Measurements from ENCODE around the gene HIVEP2.

Gene HIVEP2

DNA sequence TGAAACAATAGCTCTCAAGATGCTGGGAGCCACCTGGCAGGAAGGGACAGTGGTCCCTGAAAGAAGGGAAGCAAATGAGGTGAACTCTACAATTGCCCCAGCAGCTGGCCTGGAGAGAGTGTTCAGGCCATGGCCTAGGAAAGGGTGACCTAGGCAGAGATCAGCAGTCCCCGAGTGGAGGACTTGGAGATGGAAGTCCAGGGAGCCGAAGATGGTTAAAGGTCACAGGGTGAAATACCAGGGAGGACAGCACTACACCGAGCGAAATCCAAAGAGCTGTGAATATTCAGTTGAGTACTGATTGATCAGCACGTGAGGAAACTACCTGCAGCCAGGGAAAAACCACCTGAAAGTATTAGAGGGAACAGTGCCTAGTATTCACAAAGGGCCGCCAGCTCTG, 133.1 kb downstream of the HIVEP2 start:
- no peak for DNase-seq

DNA sequence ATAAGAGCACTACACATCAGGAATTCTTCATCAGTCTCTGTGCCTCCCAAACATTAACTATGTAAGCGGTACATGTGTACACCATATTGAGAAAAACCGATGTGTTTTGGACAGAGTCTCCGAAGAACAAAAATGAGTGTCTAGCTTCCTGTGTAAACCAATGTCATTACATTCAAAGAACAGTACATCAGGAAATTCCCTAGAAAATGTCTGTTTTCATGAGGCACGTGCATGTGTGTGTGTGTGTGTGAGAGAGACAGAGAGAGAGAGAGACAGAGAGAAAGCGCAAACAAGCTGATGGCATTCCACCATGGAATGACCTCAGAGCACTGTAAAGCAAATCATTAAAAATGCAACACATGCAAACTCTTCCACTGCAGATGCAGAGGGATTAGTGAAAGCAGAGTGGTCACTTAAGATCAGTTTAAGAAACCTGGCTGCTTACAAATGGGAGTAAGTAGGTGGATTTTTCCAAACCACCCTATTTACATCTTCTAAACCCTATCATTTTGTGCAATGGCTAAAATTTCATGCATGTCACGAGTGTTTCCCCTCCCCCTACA, 133.9 kb downstream of the HIVEP2 start:
- DNase-seq = no peak

DNA sequence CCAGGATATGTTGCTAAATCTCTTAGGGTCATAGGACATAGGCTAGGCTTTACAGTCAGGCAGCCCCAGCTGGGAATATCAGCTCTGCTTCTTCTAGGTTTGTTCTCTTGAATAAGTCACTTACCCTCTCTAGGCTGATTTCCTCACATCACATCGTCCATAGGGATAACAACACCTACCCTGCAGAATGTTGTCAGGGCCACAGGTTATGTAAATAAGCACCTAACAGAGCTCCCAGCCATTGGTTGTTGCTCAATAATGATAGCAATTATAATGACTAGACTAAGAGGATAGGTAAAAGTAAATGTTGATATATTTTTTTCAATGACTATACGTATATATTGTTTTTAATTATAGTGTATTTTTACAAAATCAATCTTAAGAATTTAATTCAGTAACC, 135.0 kb downstream of the HIVEP2 start:
- DNase-seq = no peak

DNA sequence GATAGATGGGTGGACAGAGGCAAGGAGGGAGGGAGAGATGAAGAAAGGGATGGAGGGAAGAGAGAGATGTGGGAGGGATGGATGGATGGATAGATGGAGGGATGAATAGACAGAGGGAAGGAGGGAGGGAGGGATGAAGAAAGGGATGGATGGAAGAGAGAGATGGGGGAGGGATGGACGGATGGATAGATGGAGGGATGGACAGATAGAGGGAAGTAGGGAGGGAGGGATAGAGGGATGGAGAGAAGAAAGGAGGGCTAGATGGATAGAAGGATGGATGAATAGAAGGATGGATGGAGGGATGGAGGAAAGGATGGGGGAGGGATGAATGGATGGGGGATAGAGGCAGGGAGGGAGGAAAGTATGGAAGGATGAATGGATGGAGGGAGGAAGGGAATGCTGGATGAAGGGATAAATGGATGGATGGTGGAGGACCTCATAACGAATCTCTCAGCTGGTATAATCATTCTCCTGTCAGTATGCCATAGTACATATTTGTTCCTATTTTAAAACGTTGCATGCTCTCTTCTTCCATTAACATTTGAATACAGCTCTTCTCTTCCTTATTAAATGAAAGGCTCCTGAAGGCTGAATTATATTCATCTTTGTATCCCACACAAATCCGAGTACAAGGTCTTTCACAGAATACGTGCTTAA, 136.4 kb downstream of the HIVEP2 start:
- no peak for DNase-seq

DNA sequence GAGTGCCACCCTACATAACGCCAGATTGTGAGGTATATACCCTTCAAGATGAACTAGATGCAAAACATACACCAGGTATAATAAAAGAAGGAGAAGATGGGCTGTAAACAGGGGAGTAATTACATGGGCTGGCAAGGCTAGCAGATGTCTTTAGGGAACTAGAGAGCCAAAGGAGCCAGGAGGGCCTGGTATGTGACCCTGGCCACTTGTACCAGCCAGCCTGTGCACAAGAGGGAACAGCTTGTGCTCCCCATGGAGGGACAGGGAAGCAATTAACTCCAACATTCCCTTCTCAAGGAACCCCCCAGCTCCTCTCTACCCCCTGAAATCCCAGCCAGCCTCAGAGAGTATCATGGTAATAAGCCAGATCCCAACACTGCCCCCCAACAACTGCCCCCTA, 139.9 kb downstream of the HIVEP2 start:
- no peak for DNase-seq

DNA sequence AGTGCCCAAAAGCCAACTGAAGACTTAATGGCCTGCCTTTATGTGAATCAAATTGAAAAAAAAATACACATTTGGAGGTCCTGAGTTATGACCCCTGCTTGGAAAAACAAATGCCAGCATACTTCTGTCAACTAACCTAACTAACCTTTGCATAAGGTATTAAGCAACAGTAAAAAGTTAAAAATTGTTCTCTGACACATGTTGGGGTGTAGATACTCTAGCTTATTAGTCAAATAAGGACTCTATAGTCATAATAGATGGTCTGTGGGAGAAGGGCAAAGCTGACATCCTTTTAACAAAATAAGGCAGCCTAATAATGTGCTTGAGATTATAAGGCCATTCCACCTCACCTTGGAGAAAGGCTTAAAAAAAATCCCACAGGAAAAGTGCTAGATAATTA, 140.5 kb downstream of the HIVEP2 start:
- DNase-seq = no peak

DNA sequence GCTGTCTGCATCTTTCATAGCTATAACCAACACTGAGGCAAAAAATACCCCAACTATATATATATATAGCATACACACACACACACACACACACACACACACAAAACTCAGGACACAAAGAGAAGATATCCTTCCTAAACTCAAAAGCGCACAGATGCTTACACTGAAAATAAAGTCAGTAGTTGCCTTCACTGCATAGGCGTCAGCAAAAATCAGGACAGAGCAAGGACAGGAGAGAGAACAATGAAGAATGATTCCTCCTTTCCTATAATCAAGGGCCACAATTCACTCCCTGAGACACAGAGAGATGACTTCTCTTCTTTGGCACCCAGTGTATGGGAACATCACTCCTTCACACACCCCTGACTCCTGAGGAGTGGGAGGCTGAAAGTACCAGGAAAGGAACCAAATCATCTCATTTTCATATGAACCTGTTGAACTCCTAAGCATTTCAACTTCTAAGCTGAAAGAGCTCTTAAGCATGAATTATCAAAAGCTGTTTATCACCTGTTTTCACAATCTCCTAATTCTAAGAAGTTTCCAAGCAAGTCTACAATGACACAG, 141.4 kb downstream of the HIVEP2 start:
- DNase-seq = no peak

DNA sequence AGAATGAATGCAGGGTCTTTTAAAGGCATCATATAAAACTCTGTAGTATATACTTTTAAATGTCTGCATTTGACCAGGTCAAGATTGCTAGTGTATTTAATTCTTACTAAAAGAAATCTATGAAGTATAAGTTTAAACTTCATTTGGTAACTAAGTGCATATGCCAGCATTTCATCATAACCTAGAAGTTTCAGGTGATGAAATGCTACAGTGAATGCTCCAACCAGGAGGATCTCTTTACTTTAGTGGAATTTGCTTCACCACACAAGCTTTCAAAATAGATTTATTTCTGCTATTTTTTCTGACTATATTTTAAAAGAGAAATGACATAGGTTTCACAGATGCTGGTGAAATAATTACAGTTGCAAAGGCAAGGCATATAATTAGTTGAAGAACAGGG, 141.9 kb downstream of the HIVEP2 start:
- DNase-seq = no peak

DNA sequence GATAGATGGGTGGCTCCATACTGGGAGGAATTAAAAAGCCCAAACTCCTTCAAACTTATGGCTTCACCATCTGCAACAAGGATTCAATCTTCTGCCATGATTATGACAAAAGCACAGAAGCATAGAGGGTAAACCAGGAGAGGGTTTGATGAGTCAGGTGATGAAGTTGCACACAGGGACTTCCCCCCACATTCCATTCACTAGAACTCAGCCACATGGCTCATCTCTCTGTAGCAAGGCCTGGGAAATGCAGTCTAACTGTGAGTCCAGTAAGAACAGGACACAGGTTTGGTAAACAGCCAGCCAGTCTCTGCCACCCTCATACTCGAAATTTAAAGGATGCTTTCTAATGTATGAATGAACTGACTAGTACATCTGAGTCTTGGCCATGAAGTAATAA, 142.9 kb downstream of the HIVEP2 start:
- DNase-seq = peak; percentile 99

DNA sequence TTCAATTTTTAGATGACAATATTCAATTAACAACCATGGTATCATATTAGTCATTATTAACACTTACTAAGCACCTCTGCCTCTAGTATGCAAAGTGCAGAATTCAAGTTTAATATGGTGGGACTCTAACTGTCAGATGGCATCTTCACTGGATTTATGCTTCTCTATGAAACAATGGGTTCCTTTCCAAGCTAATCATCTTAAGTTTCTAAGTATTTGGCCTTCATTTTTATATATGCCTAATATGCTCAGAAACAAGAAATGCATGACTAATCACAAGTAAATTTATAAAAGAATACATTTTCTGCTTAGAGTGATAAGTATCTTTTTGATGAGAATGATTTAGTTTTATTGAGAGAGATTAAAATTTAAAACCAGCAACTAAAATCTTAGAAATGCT, 144.7 kb downstream of the HIVEP2 start:
- no peak for DNase-seq

DNA sequence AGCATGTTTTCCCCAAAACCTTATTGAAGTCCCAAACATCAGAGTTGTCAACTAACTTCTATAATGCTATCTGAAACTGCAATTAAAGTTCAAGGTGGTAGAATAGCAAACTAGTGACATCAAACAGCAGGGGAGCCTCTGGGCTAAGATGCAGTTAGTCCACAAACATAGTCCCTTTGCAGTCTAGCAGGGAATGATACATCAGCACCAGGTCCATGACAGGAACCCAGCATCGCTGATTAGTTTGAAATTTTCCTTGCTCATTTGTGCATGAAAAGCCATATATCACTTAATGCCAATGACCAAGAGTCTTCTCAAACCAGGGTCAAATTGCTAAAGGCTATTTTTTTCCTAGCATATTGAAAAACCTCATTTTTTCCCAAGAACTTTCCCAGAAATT, 145.3 kb downstream of the HIVEP2 start:
- no peak for DNase-seq

DNA sequence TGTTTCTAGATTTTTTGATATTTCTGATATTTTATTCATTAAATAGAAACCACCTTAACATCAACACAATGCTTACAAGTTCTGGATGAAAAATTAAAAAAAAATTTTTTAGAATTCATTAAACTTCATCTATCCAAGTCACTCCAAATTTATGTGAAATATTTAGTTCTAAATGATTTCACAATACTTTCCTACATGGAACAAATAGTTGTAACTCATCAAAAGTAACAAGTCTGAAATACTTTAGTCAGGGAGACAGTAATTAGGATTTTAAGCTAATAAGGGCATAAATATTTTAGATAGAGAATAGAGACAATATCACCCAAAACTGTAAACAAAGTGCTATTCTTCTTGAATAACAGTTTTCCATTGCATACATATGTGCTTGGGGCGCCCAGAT, 147.8 kb downstream of the HIVEP2 start:
- DNase-seq = no peak

DNA sequence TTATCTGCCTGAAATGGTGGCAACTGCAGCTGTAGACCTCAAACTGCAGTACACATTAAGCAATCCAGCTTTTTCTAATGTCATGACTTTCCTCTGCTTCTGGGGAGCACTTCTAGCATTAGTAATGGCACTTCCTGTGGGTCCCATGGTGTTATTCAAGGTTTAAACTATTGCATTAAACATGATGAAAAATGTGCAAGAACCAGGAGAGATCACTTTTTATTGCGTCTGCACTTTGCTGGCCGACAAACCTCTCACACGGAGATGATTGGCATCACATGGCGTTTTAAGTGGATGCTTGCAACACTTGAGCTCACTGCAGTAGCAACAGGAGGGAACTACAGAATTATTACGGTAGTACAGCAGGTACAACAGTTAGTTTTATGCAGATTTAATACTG, 148.4 kb downstream of the HIVEP2 start:
- no peak for DNase-seq

DNA sequence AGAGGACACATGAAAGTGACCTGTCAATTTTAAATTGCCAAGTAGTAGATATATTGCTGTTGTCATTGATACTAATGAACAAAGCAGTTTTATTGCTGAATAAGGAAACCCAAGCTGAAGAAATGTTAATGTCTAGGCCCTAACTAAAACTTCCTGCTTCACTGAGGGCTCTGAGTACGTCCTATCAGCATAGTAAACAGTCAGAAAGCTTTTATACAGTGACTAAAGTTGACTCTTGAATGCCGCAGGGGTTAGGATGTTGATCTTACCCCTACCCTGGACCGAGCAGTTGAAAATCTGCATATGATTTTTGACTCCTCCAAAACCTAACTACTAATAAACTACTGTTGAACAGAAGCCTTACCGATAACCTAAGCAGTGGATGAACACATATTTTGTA, 149.0 kb downstream of the HIVEP2 start:
- DNase-seq = no peak

DNA sequence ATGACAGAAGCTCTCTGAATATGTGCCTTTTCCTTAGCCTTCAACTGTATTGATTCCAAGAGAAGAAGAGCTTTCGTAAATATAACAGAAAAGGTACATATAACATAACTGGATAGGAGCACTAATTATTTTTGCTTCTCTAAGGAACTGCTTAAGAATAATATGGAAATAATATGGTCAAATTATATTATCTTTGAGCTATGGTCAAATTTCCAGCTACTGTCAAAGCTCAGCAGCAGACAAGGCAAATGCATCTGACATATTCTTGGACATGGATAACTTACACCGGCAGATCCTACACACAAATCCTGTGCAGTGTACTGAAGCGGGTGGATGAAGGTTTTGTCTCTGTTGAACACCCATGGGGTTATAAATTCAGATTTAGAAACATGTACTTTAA, 150.6 kb downstream of the HIVEP2 start:
- DNase-seq = no peak

DNA sequence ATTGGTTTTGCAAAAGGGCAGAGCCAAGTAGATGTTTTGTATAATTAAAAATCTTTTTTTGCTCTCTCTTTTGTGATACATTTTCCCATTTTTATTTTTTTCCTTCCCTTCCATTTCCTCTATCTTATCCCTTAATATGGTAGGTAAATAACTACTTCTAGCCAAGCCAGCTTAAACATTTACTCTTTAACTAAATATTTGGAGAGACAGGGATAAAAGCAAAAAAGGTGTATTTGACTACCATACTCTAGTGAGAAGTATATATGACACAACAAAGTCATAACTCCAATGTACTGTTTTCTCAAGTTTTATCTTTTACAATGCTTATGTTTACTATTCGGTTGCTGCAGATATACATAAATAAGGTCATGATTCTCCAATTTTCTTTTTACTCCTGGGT, 154.7 kb downstream of the HIVEP2 start:
- DNase-seq = no peak

DNA sequence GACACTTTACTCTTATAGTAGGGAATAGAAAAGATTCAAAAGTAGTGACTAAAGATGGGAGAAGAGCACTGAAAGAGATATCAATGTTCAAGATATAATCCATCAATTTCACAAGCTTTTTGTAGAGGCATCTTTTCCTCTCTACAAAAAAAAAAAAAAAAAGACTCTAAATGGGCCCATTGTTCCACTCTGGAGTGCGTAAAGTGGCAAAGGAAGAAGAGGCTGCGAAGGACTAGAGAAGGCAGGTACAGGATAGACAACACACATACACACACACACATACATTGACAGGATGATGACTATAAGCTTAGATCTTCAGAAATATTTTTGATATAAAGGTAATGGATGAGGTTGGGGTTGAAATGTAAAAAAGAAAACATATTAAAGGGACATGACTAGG, 157.6 kb downstream of the HIVEP2 start:
- DNase-seq = no peak

DNA sequence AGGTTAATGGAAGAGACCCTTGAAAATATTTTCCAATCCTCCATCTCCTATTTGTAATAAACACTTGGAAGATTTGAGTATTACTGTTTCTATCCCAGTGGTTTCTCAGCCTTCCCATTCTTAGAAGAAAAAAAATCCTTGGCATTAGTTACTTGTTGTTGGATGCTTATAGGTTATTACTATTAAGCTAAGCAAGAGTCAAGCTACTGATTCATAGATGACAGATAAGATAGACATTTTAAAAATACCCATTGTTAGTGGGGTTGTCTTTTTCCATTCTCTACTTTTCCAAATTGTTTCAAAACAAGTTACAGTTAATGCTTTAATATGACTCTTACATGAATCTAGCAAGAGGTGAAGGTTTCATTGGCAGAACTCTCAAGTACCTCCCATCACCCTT, 158.5 kb downstream of the HIVEP2 start:
- no peak for DNase-seq

DNA sequence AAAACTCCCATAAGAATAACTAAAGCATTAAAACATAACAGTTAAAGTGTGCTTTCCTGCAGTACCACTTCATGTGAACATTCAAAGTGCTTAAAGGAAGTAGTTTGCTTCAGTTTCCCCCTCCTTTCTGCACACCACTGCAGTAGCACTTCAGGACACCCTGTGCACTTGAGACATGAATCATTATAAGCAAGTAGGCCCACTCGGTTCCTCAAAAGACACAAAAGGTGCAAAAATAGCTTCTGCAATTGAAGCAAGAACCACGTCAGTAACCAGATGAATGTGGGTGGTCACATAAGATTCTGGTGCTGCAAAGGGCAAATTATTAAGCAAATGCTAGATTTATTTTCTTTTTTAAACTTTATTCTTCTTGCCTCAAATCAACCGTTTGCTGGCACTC, 160.6 kb downstream of the HIVEP2 start:
- no peak for DNase-seq

DNA sequence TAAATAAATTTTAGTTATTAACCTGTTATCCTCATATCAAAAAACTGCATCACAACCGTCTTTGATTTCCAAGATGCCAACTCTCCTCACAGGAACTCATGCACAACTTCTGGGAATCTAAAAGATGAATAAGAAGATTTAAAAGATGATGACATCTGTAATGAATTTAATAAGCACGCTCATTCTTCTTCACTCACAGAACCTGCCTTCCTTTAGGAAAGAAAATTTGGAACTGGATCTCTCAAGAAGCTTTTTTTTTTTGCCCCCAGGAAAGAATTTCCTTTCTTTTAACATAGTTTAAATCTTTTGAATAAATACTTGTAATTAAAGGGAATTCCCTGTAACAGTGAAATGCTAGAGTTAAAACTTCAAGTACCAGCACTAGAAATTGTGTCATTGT, 161.5 kb downstream of the HIVEP2 start:
- DNase-seq = no peak

DNA sequence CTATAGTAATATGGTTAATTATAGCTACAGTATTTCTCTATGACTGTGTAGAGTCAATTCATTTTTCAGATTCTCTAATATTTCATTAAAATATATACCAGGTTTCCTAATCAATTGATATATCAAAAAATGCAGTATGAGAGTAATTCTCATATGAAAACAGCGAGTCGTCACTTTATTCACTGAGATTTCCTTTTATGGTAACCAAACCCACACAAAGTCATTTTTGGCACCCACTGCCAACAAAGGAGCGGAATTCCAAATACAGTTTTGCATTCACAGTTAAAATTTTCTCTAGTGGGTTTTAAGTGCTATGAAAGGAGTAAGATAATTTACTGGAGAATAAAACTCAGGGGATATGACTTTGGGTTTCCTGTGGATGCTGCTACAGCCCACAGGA, 163.8 kb downstream of the HIVEP2 start:
- no peak for DNase-seq

DNA sequence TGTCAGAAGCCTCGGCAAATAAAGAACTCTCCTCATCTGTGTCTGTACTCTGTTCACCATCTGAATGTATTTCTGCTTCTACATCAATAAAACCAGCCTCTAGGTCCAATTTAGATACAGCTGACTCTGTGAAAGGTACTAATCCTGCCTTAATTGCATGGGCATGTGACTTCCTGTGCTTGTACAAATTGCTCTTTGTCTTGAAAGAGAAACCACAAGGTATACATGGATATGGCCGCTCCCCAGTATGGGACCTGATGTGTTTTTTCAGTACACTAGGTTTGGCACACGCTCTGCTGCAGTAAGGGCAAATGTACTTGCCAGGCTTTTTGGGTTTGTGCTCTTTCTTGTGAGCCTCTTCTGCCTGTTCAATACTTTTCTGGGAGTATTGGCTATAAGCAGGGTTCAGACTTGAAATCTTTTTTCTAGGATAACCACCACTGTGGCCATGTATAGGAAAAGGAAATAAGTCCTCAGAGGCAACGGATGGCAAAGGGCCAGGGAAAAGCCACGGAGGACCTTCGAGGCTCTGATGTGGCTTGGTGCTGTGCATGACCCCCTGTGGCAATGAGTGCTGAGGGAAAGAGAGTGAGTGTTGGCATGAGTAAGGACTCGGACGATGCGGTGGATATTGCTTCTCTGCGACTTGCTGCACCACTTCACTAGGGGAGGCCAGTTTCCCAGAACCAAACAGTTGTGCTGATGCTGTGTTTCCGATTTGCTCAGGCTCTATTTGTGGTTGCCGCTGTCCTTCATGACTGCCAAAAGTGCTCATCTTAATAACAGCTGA, 170.9 kb downstream of the HIVEP2 start:
- DNase-seq = no peak

DNA sequence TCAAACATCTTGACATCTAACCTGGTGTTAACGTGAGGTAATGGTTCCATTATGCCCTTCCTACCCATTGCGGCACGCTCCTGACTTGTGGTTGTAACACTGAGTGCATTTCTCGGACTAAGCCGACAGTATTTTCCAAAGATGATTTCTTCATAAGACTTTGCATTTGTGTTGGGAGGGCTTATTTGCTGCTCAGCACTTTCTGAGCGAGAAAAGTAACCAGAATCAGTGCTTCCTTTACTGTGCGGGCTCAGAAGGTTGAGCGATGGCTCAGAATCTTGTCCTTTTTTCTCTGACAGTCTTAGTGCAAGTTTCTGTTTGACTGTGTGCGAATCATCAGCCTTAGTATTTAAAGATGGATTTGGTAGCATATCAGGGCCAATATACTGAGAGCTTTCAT, 171.7 kb downstream of the HIVEP2 start:
- DNase-seq = no peak

DNA sequence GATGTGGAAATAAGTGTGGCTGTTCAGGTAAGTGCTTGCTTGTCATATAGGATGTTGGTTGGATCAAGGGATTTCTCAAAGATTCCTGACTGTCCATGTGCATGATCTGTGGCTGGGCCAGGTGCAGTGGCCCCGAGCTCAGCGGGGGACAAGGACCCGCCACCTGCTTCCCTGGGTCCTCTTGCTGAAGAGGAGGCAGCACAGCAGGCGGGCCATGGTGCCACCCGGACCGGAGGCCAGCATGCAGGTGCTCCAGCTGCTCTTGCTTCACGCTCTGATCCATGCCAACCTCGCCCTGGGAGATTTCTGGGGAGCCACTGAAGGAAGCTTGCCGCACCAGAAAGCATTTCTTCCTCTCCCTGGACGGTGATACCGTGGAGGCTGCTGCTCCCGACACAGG, 173.8 kb downstream of the HIVEP2 start:
- no peak for DNase-seq

All from NCI-H226 (cell line).